Stimulated activated naive CD4-positive, alpha-beta T cell (primary cell): ENCODE data around the gene KCNK16.
A peak's percentile ranks its signal among the peaks of the same experiment; 100 is the strongest.
"Not testable (repeated sequence)": the region's sequence is repeated elsewhere in the genome, so short reads cannot be mapped to it uniquely, and the experiment has no call there.

ENCODE experiments used
- DNase-seq, 6 experiments: peaks; one replicate each; lab custom pipeline; 2025; lab: John Stamatoyannopoulos, UW

The KCNK16 gene

DNA sequence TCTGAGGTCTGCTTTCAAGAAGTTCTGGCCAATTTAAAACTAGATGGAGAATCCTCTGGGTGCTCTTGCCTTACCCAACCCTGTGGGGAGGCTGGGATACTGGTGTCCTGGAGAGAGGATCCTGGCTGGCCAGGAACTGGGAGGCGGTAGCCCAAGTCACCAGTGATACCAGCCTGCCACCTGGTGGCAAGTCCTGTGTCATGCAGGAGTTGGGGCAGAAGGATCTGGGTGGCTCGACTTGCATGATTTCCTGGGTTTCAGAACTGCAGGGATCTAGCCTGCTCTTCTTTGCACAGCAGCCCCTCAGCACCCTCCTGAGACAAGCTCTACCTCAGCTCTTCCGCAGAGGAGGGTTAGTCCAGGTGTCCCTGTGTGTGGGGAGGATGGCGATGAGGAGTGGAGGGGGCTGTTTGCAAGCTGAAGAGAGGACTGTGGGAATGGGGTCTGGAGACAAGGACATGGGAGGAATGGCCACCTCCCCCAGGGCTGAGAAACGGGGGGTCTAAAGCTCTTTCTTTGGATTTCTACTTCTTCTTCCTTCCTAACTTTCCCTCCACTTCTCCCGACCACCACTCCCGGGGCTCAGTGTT is 12.5 kb downstream of the KCNK16 start:
- peak in 5 of 6 experiments; percentile 11 to 37 (median 22) for DNase-seq

DNA sequence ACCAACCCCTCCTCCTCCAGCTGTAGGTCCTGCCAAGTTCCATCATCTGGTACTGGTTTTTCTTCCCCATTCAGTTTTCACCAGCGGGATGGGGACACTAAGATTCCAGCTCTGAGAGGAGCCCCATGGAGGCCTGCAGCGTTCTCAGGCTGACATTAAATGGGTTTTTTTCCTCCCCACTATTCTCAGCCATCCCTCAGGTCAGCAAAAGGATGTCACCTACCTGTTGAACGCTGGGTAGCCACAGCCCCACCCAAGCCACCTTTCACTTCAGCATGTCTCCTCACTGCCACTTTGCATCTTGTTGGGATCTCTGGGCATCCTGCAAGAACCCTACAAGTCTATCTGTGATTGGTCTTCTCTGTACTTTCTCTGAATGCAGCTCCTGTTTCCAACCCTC is 15.0 kb downstream of the KCNK16 start:
- DNase-seq, result no peak

GRCh38 chr6:39304951-39305350 is 17.6 kb downstream of the KCNK16 start:
- DNase-seq, result no peak

- DNase-seq, result no peak
Measured at GRCh38 chr6:39303425-39304153, 18.9 kb downstream of the KCNK16 start.

- DNase-seq, result peak; percentile 53 to 83 (median 74)
Measured at GRCh38 chr6:39302669-39303424, 19.7 kb downstream of the KCNK16 start.

DNA sequence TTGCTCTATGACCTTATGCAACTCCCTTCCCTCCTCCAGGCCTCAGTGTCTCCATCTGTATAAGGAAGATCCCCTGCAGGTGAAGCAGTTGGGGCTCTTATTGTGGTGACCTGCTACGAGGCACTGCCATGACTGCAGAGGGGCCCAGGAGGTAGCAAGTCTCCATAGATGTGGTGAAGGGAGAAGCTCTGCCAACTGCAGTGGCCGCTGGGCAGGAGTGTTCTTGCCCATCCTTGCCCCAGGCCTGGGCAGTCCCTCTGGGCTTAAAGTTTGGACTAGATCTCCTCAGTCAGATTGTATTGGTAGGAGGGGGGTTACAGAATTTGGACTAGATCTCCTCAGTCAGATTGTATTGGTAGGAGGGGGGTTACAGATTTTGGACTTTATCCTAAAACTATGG is 20.5 kb downstream of the KCNK16 start:
- no peak for DNase-seq

GRCh38 chr6:39301606-39302005 is 20.9 kb downstream of the KCNK16 start:
- no peak for DNase-seq

DNA sequence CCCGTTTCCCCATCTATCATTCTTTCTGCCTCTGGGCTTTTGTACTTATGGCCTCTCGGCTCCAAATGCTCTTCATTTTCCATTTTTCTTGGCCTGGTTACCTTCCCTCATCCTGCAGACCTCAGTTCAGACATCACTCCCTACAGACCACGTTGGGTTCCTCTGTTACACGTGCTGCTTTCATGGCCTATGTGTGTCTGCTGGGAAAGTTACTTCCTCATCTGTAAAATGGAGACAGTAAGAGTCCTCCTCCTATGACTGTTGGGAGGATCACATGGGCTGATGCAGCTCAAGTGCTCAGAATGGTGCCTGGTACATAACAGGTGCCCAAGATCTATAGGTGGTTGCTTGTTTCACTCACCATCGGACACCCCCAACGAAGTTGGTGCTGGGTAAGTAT is 21.8 kb downstream of the KCNK16 start:
- no peak for DNase-seq

GRCh38 chr6:39298061-39298460 is 24.4 kb downstream of the KCNK16 start:
- no peak for DNase-seq

- DNase-seq, result no peak
Measured at GRCh38 chr6:39296745-39297640, 25.5 kb downstream of the KCNK16 start.

GRCh38 chr6:39295611-39296011 is 26.9 kb downstream of the KCNK16 start:
- no peak for DNase-seq

DNA sequence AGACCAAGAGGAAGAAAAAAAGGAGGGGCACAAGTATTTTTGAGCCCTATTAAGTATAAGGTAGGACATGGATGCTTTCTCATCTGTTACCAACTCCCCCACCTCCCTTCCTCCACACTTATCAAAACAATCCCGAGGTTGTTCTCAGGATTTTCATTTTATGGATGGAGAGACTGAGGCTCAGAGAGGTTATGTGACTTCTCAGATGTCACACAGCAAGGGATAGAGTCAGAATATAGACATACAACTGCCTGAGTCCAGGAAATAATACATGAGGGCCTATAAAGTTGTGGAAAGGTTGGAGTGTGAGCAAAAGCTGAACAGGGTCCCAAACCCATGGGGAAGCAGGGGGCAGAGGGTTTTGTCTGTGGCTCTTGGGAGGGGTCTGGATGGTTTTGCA is 27.6 kb downstream of the KCNK16 start:
- no peak for DNase-seq

DNA sequence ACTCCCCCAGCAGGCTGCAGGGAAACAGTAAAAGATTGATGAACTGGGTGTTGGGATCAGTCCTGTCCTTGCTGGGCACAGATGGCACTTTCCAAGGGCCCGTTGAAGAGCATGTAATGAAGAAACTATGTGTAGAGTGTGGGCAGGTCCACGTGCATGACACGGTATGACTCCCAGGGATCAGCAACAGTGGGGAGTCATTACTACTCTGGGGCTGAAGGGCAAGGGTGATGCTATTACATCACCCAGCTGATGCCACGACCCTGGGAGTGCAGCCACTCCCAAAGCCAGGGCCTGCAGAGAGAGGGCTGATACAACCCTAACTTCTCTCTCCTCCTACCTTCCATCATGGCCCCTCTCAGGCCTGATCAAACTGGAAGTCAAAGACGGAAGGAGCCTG is 28.4 kb downstream of the KCNK16 start:
- no peak for DNase-seq

DNA sequence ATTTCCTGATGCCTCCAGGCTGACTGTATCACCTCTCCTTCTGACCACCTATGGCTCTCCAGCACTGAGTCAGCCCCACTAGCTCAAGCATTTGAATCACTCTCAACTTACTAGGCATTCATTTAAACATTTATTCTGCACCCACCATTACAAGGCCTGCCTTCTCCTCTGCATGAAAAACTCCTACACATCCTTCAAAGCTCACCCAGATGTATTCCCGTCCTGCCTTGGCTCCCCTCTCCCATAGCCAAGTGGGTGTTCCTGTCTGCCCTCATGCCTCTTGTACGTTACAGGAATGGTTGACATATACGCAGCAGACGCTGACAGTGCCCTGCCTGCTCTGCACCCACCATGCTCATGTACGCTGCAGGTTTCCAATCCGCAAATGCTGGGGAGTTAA is 29.9 kb downstream of the KCNK16 start:
- no peak for DNase-seq

GRCh38 chr6:39289490-39289889 is 33.0 kb downstream of the KCNK16 start:
- DNase-seq, result no peak

DNA sequence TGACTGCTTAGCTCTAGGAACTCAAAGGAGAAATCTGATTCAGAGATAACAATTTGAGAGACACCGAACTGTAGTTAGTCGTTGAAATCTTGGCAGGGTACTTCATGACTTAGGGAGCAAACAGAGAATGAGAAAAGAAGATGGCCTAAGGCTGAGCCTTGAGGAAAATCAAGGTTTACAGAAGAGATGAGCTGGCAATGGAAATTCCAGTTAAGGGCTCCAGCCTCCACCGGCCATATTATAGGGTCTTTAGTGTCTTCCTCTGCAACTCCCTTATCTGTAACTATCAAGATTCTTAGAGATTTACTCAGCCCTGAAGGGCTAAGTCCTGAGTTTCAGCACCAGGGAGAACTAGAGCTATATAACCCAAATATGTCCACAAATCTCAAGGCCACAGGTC is 34.9 kb downstream of the KCNK16 start:
- no peak for DNase-seq

DNA sequence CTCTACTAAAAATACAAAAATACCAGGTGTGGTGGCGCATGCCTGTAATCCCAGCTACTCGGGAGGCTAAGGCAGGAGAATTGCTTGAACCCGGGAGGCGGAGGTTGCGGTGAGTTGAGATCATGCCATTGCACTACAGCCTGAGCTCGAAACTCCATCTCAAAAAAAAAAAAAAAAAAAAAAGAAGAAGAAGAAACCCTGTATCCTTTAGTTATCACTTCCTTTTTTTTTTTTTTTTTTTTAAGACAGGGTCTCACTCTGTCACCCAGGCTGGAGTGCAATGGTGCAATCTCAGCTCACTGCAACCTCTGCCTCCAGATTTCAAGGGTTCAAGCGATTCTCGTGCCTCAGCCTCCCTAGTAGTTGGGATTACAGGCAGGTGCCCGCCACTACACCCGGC is 35.9 kb downstream of the KCNK16 start:
- DNase-seq, result not testable (repeated sequence)

GRCh38 chr6:39282774-39283173 is 39.7 kb downstream of the KCNK16 start:
- DNase-seq, result no peak

DNA sequence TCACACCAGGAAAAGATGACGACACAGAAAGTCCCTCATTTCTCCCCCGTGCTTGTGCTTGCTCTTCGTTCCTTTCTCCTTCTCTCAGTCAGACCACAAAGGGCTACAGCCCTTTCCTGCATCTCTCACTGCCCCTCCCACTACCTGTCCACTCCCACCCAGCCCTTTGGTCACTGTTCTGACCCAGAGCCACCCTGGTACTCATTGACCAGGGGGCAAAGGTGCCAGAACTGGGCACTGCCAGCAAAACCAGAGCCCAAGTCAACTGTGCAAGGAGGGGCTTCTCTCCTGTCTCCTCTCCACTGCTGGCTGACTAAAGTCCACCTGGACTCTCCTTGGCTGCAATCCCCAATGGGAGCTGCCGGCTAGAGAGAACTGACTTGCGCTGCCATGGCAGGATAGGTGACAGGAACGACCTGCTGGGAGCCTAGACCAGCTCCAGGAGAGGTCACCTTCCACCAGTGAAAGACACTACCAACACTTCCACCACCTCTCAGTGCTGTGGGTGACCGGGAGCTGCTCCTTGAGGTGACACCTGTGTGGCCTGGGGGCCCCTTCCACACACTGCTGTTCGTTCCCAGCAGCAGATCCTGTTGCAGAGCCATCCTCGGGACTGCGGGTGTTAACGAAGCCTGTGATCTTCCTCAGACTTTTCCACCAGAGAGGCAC is 41.1 kb downstream of the KCNK16 start:
- no peak for DNase-seq

DNA sequence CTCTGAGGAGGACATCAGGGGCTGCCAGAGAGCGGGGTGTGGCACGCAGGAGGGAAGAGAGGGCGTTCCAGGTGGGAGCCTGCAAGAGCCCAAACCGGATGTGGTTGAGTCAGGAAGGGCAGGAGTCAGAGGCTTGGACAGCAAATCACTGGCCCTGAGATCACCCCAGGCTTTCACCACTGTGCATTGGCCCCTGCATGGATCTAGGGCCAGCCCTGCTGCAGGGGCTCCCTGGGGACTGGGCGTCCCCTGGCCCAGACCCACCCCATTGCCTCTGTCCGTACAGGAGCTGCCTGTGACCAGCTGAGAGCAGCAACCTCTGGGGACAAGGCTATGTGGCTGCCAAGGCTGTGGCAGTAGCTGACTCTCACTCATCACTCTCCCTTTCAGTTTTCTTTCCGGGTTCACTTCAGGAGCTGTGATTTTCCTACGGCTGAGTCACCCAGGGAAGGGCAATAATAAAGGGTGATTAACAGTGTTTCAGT is 42.2 kb downstream of the KCNK16 start:
- no peak for DNase-seq

DNA sequence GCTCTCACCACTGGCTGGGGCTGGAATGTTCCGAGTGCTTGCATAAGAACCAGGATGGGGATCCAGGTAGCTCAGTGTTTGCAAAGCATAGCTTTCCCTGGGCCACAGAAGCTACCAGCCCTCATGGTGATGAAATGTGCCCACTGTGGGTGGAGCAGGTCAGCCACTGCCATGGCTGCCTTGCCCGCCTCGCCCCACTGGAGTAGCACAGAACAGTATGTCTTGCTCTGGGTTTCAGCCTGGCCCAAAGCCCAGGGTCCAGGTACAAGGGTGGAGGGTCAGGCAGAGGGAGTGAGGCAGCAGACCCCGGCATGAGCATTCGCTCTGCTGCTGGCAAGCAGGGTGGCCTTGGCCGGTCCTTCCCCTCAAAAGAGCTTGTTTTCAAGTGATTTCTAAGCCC is 43.0 kb downstream of the KCNK16 start:
- DNase-seq, result no peak
